Endothelial cell (in vitro differentiated cells): Measurements from ENCODE around the gene FHOD3. TPM values are rescaled to one million over a fixed set of nuclear protein-coding genes. Genes with fewer than 3 reads are reported as not detected.

Experiments used
- DNase-seq: peaks from one replicate; pipeline ENCODE4 v3.0.0; 2021; ENCODE audit warnings: low spot score
- H3K27ac Mint-ChIP-seq: one replicate; pipeline ENCODE4 v1.8.0; 2021; ENCODE audit warnings: mixed read lengths, inconsistent platforms; ENCODE audit not compliant: unreplicated experiment
- H3K27me3 Mint-ChIP-seq: one replicate; pipeline ENCODE4 v1.8.0; 2021; ENCODE audit warnings: mild to moderate bottlenecking, moderate library complexity, mixed read lengths, inconsistent platforms; ENCODE audit not compliant: unreplicated experiment
- H3K36me3 Mint-ChIP-seq: one replicate; pipeline ENCODE4 v1.8.0; 2021; ENCODE audit warnings: mild to moderate bottlenecking, low read depth, mixed read lengths, inconsistent platforms; ENCODE audit not compliant: unreplicated experiment
- H3K4me1 Mint-ChIP-seq: one replicate; pipeline ENCODE4 v1.8.0; 2021; ENCODE audit warnings: mild to moderate bottlenecking, mixed read lengths, inconsistent platforms; ENCODE audit not compliant: unreplicated experiment
- H3K4me3 Mint-ChIP-seq: one replicate; pipeline ENCODE4 v1.8.0; 2021; ENCODE audit warnings: mild to moderate bottlenecking, mixed read lengths, inconsistent platforms; ENCODE audit not compliant: unreplicated experiment
- H3K9me3 Mint-ChIP-seq: one replicate; pipeline ENCODE4 v1.8.0; 2021; ENCODE audit warnings: mixed read lengths, inconsistent platforms; ENCODE audit not compliant: unreplicated experiment
- total RNA-seq: library from RNA; stranded (reverse); fragmentation: NEBNext Ultra II Directional; extraction: Animal tissue kit (Norgen Biotek cat#: 25700); gene quantifications from one replicate; pipeline ENCODE4 v1.2.1, GENCODE V29; 2021; ENCODE audit not compliant: unreplicated experiment
- TF ChIP-seq, protein P1 (sequence below): fragments of 200-600 bp; sonication (generic); IDR thresholded peaks from one replicate; pipeline ENCODE4 v1.5.0; 2021; ENCODE audit warnings: antibody characterized with exemption; ENCODE audit not compliant: unreplicated experiment

Gene FHOD3
- total RNA-seq, 1 donor from 2014 or later = 0.67 TPM

DNA sequence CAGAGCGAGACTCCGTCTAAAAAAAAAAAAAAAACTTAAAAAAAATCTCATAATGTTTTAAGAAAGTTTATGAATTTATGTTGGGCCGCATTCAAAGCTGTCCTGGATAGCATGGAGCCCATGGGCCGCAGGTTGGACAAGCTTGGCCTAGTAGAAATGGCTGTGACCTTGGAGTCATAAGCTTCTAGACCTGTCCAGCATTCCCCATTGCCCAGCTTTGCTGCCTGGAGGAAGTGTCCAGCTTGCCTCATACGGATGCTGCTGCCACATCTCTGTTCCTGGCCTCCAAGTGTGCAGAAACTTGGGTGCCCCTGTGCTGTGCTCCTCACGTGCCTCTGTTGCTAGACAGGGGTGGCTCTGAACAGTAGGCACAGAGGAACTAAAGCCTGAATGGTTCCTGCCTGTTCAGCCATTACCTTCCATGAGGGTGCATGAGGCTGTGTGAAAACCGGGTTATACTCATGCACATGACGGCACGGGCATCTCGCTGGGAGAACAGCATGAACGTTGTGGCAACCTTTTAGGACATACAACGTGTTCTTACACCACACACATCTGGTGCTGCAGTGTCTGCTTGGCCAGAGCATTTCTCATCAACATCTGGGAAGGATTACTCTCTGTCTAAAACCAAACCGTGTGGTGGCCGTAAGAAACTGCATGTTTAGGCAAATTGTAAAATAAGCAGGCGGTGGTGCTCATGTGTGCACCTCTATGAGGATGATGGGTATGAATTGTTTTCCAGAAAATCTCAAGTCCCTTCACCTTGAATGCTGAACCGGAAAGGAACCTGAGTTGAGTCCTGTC lies 38.2 kb downstream of the FHOD3 start:
- no peak overlapping the region for H3K27ac Mint-ChIP-seq
- H3K36me3 Mint-ChIP-seq = no peaks in the 10 kb centered on the region
- no peaks in the 10 kb centered on the region for H3K9me3 Mint-ChIP-seq
- H3K27me3 Mint-ChIP-seq = peaks cover 2% of the 10 kb centered on the region
- no peak overlapping the region for H3K4me3 Mint-ChIP-seq
- TF ChIP-seq, protein P1, sequence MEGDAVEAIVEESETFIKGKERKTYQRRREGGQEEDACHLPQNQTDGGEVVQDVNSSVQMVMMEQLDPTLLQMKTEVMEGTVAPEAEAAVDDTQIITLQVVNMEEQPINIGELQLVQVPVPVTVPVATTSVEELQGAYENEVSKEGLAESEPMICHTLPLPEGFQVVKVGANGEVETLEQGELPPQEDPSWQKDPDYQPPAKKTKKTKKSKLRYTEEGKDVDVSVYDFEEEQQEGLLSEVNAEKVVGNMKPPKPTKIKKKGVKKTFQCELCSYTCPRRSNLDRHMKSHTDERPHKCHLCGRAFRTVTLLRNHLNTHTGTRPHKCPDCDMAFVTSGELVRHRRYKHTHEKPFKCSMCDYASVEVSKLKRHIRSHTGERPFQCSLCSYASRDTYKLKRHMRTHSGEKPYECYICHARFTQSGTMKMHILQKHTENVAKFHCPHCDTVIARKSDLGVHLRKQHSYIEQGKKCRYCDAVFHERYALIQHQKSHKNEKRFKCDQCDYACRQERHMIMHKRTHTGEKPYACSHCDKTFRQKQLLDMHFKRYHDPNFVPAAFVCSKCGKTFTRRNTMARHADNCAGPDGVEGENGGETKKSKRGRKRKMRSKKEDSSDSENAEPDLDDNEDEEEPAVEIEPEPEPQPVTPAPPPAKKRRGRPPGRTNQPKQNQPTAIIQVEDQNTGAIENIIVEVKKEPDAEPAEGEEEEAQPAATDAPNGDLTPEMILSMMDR = peak; percentile 23
- DNase-seq = no peak
- H3K4me1 Mint-ChIP-seq = peaks cover 9% of the 10 kb centered on the region

DNA sequence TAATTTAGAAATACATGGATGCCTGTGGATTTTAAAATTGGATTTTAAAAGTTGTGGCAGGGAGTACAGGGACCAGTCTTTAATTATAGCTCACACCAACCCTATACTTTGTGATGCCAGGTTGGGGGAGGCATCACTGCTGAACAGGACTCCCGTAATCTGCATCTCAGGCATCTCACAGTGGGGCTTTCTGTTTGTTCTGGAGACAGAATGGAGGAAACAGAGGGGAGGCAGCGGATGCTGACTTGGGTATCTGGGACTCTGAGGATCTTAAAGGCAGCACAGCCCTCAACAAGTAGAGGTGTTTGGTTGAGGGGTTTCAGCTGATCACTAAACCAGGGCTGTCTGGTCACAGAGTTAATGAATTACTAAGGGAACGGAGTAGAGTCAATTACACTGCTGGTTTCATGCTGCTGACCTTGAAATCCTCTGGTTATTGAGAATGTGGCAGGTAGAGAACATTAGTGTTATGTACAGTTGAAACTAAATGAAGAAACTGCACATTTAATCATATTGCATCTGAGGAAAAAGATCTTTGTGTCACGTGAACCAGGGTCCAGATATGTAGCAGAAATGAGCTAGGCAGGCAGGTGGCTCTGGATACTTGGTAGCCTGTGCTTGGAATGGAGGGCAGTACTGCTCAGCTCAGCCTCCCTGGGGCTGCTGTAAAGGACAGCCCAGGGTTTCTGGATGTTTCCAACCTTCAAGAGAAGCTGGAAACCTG lies 40.3 kb downstream of the FHOD3 start:
- no peaks in the 10 kb centered on the region for H3K9me3 Mint-ChIP-seq
- H3K27ac Mint-ChIP-seq = no peak overlapping the region
- no peak for DNase-seq
- H3K36me3 Mint-ChIP-seq = peaks cover 3% of the 10 kb centered on the region
- H3K4me1 Mint-ChIP-seq = peaks cover 4% of the 10 kb centered on the region
- no peak overlapping the region for H3K4me3 Mint-ChIP-seq
- peaks cover 2% of the 10 kb centered on the region for H3K27me3 Mint-ChIP-seq
- TF ChIP-seq, protein P1 = no peak

DNA sequence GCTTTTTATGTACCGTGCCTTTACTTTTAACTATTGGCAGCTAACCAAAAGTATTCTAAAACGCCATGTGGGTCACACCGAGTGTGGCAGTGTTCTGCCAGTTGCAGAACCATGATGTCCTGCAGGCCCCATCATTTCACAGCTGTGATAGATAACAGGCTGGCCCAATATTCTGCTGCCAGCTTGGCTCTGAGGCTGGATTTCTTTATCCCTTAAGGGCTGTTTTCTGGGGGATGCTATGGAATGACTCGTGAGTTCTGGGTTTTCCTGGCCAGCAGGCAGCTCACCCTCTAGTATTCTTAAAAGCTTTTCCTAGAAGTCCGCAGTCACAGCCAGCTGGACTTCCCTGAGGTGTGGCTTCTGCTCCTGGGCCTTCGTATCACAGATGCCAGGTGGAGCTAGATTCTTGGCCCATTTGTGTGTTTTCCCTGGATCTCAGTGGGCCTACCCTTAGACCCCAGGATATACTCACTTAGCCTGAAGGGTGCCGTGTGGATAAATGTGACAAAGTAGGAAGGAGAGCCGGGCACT lies 41.0 kb downstream of the FHOD3 start:
- H3K4me3 Mint-ChIP-seq = no peak overlapping the region

DNA sequence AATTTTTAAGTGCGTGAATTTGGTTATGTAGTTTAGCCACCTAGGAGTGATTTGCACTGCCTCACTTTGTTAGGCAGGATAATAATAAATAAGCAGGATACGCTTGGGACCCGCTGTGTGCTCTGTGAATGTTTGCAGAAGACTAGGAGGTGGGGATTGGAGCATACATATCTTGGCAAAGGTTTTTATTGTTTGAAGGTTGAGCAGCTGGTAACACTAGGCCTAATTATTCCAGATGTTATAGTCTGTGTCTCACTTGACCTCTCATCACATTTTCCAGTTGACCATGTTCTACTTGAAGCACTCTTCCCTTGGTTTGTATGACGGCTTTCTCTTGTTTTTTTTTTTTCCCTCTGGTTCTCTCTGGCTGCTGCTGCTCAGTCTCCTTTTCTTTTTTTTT lies 42.7 kb downstream of the FHOD3 start:
- TF ChIP-seq, protein P1 = no peak
- Mint-ChIP-seq H3K27me3 (no peaks in the 10 kb centered on the region), H3K9me3 (no peaks in the 10 kb centered on the region), H3K36me3 (peaks cover 3% of the 10 kb centered on the region), H3K27ac (no peak overlapping the region), H3K4me3 (no peak overlapping the region), H3K4me1 (peaks cover 6% of the 10 kb centered on the region)
- no peak for DNase-seq

More for the DNA sequence above, 41.0 kb downstream of the FHOD3 start:
- Mint-ChIP-seq H3K36me3 (peaks cover 3% of the 10 kb centered on the region), H3K4me1 (peaks cover 4% of the 10 kb centered on the region), H3K9me3 (no peaks in the 10 kb centered on the region), H3K27me3 (no peaks in the 10 kb centered on the region), H3K27ac (no peak overlapping the region)
- DNase-seq = no peak
- TF ChIP-seq, protein P1 = no peak
